OCI-M2 (cell line): ENCODE measurements around the gene MIGA2.
A peak's percentile ranks its signal among the peaks of the same experiment; 100 is the strongest.

Experiments
- DNase-seq: peaks from one replicate; lab custom pipeline; 2025; ENCODE audit not compliant: unreplicated experiment; lab: John Stamatoyannopoulos, UW

Gene MIGA2

GRCh38 chr9:129071526-129072126 is 35.2 kb downstream of the MIGA2 start:
- no peak for DNase-seq

DNA sequence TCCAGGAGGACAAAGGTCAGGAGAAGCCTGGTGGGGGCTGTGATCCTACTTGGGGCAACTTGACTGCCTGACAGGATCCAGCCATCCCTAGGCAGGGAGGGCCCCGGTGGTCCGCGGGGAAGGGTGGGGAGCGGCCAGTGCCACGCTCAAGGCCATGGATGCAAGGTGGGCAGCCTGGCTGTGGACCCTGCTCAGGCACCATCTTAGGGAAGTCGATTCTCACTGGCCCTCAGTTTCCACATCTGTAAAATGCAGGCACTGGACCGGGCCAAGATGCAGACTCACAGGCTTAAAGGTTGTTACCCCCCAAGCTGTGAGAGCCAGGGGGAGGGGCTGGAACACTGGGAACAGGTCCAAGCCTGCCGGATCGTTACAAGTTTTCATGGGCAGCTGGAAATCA is 35.7 kb downstream of the MIGA2 start:
- DNase-seq, result no peak

DNA sequence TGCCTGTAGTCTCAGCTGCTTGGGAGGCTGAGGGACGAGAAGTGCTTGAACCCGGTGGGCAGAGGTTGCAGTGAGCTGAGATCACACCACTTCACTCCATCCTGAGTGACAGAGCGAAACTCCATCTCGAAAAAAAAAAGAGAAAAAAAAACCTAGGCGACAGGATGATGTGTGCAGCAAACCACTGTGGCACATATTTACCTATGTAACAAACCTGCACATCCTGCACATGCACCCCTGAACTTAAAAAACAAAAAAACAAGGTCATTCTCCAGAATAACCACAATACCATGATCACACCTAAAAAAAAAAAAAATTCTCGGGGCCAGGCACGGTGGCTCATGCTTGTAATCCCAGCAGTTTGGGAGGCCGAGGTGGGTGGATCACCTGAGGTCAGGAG is 37.0 kb downstream of the MIGA2 start:
- DNase-seq, result no peak

- DNase-seq, result no peak
Observed at GRCh38 chr9:129074106-129074505, 37.7 kb downstream of the MIGA2 start.

DNA sequence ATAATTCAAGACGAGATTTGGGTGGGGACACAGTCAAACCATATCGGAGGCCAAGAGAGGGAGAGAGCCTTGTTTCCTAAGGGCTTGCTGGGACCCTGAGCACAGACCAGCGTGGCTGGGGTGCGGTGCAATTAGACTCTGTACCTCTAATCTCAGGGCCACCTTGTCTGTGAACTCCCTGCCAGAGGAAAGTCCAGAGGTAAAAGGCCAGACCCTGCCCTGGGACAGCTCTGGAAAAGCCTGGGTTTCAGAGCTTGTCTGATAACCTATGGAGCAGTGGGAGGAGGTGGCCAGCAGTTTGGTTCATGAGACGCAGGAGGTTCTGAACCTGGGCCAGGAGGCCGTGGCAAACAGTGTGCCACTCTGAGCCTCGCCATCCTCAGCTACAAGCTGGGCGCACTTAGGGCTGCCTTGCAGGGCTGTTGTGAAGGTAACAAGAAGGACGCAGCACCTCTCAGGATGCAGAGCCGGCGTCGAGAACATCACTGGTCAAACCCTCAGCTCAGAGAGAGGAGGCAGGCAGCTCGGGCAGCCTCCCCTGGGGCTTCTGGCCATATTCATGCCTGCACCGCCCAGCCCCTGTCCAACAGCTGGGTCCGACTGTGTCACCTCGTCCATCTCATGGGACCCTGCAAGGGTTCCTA is 39.7 kb downstream of the MIGA2 start:
- DNase-seq, result no peak

GRCh38 chr9:129076640-129077037 is 40.2 kb downstream of the MIGA2 start:
- no peak for DNase-seq

DNA sequence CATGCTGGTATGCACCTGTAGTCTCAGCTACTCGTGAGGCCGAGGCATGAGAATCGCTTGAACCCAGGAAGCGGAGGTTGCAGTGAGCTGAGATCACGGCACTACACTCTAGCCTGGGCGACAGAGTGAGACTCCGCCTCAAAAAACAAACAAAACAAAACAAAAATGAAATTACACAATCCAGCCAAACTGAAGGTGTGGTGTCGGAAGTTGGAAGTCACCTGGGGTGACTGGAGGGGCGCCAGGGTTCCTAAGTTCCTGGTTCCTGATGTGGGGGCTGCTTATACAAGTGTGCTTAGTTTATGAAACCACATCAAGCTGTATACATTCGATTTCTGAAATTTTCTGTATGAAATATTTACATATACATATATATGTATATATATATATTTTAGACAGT is 40.8 kb downstream of the MIGA2 start:
- no peak for DNase-seq

DNA sequence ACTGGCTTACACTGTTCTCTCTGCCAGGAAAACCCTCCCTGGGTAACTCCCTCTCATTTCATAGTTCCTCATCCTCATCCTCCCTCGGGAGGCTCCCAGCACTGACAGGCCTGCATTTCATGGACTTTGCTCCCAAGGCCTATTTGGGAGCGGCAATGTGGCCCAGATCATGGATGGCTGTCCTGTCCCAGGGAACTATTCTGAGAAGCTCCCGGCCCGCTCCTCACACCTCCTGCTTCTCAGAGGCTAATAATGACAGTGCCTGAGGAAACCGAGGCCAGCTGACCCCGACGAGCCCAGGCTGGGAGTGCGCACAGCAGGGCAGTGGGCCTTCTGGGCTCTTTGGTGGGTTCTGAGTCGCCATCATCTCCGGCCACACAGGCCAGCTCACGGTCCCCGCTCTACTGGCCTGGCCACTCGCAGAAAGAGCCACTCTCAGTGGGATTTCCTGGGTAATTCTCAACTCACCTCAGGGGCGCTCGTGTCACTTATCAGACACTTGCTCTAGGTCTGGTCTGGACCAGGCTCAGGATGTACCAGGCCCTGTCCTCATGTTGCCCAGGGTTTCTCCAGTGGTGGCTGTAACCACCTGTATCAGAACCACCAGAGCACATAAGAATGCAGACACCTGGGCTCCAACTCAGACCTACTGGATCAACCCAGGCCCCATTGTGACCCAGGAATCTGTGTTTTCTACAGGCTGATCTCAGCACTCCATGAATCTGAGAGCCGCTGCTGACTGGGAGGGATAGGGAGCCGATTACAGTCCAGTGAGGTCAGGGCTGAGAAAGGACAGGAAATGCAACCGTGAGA is 42.5 kb downstream of the MIGA2 start:
- no peak for DNase-seq

- DNase-seq, result no peak
Observed at GRCh38 chr9:129079829-129080228, 43.4 kb downstream of the MIGA2 start.

DNA sequence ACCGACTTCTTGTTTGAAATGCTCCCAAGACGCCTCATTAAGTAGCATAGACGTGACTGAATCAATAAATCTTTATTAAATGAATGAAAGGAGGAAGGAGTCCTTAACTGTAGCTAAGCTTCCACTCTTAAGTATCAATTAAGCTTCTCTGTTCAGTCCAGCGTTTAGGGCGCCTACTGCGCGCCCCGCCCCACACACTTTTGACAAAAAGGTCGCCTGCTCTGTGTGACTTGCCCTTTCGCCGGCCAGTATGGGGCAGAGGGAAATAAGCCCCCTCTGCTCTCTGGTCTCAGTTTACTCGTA is 43.8 kb downstream of the MIGA2 start:
- no peak for DNase-seq

GRCh38 chr9:129080601-129081387 is 44.4 kb downstream of the MIGA2 start, which contains the start of gene DOLPP1:
DOLPP1 (plus strand) TSS chr9:129081111; CDS start chr9:129081132, 21 bp downstream.
- peak; percentile 78 for DNase-seq

DNA sequence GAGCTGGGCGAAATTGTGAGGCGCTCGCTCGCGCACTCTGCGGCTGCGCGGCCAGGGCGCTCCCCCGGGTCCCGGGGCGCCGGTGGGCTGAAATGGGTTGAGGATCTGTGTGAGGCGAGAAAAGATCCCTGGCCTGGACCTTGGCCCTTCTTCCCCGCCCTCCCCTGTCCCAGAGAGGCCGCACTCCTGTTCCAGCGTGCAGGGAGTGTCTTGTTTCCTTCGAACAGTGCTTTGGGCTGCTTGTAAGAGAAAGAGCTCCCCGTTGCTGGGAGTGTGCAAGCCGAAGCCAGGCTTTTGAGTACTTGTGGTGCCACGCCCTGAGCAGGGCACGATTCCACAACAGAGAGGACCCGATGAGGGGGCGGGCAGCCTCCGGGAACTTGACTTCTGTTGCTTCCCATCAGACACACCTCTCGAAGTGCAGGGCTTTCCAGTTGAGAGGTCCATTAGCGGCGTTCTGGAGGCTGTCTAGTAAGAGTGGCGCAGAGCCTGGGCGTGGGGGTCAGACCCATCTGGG is 45.0 kb downstream of the MIGA2 start:
- no peak for DNase-seq

GRCh38 chr9:129084087-129084486 is 47.7 kb downstream of the MIGA2 start:
- DNase-seq, result no peak

- no peak for DNase-seq
Observed at GRCh38 chr9:129089246-129089645, 52.8 kb downstream of the MIGA2 start.

DNA sequence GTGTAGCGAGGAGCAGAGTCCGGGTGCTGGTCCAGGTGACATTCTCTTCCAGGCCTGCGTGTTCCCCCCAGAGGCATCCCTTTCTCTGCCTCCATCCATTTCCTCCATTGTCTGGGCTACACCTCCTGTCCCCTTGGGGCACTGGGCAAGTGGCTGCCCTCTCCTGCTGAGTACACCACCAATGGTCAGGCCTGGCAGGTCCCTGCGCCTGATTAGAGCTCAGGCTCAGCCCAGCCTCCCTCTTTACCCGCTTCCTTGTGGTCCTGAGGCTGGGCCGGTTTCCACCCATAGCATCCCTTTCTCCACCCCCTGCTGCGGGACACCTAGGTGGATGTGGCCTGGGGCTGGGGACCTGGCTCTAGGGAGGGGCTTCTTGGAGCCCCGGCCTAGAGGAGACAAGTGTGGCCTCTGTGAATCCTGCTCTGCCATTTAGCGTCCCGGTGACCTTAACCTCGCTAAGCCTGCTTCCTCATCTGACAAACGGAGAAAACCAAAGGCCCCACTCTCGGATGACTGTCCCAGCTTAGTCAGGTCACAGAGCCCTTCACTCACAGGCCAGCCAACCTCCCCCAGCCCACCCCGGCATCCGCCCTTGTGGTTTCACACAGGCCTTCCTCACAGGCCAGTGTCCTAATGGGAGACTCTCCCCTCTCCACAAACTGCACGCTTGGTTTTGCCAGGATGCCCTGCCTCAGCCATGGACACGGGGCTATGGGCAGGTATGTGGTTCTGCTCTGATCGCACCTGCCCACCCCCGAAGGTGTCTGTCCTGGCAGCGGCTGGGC is 57.4 kb downstream of the MIGA2 start:
- DNase-seq, result no peak

GRCh38 chr9:129094387-129095169 is 58.2 kb downstream of the MIGA2 start:
- DNase-seq, result no peak

DNA sequence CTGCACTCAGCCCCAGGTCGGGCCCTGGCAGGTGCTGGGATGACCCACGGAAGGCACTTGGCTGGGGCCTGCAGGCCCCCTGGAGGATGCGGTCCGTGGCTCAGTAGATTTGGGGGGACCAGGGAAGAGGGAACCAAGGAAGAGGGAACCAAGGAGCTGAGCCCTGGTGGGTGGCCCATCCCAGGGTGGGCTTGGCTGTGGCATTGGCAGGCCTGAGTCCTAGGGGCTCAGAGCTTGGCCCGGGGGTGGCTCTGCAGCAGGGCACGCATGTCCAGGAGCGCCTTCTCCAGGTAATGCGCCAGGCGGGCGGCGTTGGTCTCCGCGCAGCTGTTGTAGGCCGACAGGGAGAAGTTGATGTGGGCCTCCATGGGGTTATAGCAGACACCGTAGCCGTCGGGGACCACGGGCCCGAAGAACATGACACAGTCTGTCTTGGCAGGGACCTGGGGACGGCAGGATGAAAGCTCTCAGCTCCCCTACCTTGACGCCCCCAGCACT is 58.8 kb downstream of the MIGA2 start:
- DNase-seq, result no peak

GRCh38 chr9:129095908-129096307 is 59.5 kb downstream of the MIGA2 start:
- DNase-seq, result no peak

DNA sequence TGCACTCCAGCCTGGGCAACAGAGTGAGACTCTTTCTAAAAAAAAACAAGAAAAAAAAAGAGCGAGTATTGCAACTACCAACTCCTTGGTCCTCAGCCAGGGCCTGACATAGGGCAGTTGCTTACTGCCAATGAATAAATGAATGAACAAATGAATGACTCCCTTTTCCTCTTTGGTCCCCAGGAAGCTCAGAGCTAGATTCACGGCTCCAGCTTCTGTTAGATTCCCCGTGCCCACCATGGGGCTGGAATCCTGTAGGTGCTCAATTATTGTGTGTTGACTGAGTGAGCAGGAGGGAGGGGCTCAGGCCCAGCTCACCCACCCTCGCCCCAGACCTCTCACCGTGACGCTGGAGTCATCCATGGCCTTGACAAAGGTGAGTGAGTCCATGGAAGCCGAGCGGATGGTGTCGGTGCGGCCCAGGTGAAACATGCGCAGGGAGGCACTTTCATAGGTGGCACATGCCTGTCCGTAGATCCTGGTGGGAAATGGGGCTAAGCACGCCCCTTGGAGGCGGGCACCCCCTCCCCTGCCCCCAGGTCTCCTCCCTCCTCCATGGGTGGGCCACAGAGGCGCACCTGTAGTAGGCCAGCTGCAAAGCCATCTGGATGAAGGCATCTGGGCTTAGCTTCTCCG is 61.4 kb downstream of the MIGA2 start:
- no peak for DNase-seq
